GM12874 (cell line): ENCODE results near the gene PARVG.

Experiments
- CTCF ChIP-seq: IDR thresholded peaks from 2 replicates; pipeline ENCODE4 v1.5.1; 2011; ENCODE audit warnings: low read depth, mild to moderate bottlenecking, control low read depth, low read length, moderate library complexity; ENCODE audit not compliant: insufficient read depth

The PARVG gene

GRCh38 chr22:44209343-44209742, 28.6 kb downstream of the PARVG start:
- TF ChIP-seq CTCF: no peak

- no peak for TF ChIP-seq CTCF
These were observed 30.0 kb downstream of the PARVG start for GRCh38 chr22:44210722-44211121.

- TF ChIP-seq CTCF: no peak
These were observed 30.7 kb downstream of the PARVG start for GRCh38 chr22:44211256-44211945.

- no peak for TF ChIP-seq CTCF
These were observed 31.5 kb downstream of the PARVG start for GRCh38 chr22:44211946-44212930.

- TF ChIP-seq CTCF: no peak
These were observed 32.2 kb downstream of the PARVG start for GRCh38 chr22:44212936-44213335.

- TF ChIP-seq CTCF: no peak
These were observed 32.8 kb downstream of the PARVG start for GRCh38 chr22:44213489-44214043.

- no peak for TF ChIP-seq CTCF
These were observed 33.5 kb downstream of the PARVG start for GRCh38 chr22:44214187-44214586.
